H54 (cell line): ENCODE results near the gene ARID3B.
"Not testable (repeated sequence)": the region's sequence is repeated elsewhere in the genome, so short reads cannot be mapped to it uniquely, and the experiment has no call there.

Experiments used
- DNase-seq: peaks from one replicate; pipeline ENCODE4 v3.0.0; 2011; ENCODE audit warnings: low spot score, mixed read lengths; ENCODE audit not compliant: insufficient read length
- FAIRE-seq: peaks from 3 replicates; lab custom pipeline; 2011; peaks lifted over from hg19 to GRCh38; lab: Jason Lieb, UNC
- POLR2A ChIP-seq: IDR thresholded peaks from 2 replicates; pipeline ENCODE4 v1.6.1; 2011; ENCODE audit warnings: low read depth, mild to moderate bottlenecking, low read length

ARID3B gene

DNA sequence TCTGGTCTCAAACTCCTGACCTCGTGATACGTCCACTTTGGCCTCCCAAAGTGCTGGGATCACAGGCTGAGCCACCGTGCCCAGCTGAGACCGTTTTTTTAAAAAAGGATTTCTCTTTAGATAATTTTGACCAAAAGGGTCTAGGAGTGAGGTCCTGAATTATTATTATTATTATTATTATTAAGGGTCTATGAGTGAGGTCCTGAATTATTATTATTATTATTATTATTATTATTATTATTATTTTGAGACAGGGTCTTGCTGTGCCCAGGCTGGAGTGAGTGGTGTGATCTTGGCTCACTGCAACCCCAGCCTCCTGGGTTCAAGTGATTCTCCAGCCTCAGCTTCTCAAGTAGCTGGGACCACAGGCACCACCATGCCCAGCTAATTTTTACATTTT, 20.6 kb upstream of the ARID3B start:
- DNase-seq (no peak), FAIRE-seq (no peak)
- TF ChIP-seq POLR2A = no peak

DNA sequence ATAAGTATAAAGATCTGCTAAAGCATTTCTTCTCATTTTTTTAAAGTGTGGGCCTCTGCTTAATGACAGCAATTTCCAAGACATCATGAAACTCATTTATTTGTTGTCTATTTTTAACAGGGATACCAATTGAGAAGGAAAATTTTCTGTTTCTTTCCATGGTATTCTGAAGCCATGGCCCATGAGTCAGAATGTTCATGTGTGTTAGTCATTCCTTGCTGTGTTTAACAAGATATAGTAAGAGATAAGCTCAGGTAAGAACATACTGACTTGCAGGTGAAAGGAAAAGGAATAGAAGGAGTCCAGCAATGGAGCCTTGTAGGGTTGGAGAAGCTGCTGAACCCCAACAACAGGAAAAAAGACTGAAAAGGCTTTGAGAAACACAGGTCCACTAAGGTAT, 17.0 kb upstream of the ARID3B start:
- no peak for TF ChIP-seq POLR2A
- no peak for DNase-seq
- FAIRE-seq = no peak

DNA sequence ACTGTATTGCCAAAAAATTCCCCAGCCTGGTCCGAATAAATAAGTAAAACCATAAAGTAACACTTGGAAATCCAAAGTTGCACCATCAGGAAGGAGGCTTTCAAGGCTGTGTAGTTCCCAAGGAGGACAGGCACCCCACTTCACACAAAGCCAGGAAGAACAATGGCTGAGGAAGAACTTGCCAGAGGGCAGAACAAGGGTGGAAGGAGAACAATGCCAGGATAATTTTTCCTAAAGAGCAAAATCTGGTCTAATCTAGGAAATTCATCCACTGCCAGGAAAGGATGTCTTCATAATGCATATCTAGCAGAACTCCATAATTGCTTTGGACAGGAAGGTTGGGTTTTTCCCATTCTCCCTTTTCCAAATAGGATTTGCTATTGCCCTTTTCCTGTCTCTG, 15.7 kb upstream of the ARID3B start:
- no peak for FAIRE-seq
- TF ChIP-seq POLR2A = no peak
- DNase-seq = no peak

- DNase-seq (no peak), FAIRE-seq (no peak)
- TF ChIP-seq POLR2A = no peak
Observed at GRCh38 chr15:74525945-74526344, 15.1 kb upstream of the ARID3B start.

DNA sequence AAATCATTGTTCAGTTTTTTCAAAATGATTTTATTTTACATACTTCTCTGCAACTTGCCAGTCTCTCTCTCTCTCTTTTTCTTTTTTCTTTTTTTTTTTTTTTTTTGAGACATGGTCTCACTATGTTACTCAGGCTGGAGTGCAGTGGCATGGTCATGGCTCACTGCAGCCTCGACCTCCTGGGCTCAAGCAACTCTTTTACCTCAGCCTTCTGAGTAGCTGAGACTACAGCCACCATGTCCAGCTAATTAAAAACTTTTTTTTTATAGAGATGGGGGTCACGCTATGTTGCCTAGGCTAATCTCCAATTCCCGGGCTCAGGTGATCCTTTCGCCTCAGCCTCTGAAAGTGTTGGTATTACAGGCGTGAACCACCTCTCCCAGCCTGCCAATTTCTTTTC, 12.1 kb upstream of the ARID3B start:
- no peak for DNase-seq
- no peak for TF ChIP-seq POLR2A
- no peak for FAIRE-seq

DNA sequence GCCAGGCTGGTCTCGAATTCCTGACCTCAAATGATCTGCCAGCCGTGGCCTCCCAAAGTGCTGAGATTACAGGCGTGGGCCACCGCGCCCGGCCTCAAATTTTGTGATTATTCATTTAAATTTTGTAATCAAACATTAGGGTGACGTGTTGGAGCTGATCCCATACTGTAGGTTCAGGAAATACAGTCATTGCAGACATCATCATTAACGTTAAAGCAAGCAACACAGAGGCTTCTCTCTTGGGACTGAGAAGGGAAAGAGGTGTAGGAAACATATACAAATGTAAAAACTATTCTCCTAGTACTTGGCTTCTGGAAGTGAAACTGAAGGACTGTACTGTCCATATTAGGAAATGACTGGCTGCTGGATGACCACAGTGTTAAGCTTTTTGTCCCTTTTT, 11.1 kb upstream of the ARID3B start:
- no peak for TF ChIP-seq POLR2A
- no peak for DNase-seq
- no peak for FAIRE-seq

- FAIRE-seq = no peak
- DNase-seq = no peak
- no peak for TF ChIP-seq POLR2A
Observed at GRCh38 chr15:74530771-74531143, 10.3 kb upstream of the ARID3B start.

GRCh38 chr15:74531144-74531811, 9.7 kb upstream of the ARID3B start:
- no peak for DNase-seq

DNA sequence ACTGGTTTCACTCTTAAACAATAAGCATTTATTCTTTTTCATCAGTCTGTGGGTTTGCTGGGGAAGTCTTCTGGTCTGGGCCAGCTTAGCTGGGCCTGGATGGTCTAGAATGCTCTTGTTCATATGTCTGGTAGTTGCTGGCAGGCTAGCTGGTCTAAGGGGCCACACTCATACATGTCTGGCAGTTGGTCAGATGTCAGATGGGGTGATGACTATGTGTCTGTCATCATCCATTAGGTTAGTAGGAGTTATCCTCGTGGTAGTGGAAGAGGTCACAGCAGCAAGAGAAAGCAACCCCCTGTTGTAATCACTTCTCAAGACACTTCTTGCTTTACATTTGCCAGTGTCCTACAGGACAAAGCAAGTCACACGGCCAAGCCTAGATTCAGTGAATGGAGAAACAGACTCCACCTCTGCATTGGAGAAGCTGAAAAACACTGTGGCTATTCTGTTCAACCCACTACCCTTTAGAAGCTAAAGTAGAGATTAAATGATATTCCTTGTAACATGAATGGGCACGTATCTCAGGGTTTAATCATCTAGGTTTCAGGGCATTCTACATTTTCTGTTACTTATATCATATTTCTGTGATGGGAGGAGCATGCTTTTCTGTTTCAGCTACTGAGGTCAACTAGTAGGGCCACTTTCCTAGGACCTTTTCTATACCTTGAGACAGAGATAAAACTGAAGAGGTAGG, 5.5 kb upstream of the ARID3B start:
- no peak for TF ChIP-seq POLR2A
- no peak for DNase-seq
- FAIRE-seq = no peak

More at GRCh38 chr15:74531144-74531811, 9.7 kb upstream of the ARID3B start:
- FAIRE-seq = peak; percentile 68
- TF ChIP-seq POLR2A = no peak

DNA sequence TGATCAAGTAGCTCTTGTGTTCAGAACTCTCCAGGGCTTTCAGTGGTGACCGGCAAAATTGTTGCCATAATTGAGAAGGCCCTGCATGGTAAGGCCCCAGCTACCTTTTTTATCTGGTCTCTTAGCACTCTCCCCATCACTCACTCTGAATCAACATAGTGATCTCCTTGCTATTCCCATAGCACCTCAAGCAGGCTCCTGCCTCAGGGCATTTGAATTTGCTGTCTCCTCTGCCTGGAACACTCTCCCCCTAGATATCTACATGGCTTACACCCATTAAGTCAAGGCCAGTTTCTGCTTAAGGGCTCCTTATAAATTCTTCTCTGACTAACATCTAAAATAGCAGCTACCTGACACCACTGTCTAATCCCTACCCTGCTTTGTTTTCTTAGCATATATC, 3.3 kb upstream of the ARID3B start:
- TF ChIP-seq POLR2A = no peak
- DNase-seq = no peak
- no peak for FAIRE-seq

- FAIRE-seq, DNase-seq: not testable (repeated sequence)
Observed at GRCh38 chr15:74539521-74539920, 1.5 kb upstream of the ARID3B start.

DNA sequence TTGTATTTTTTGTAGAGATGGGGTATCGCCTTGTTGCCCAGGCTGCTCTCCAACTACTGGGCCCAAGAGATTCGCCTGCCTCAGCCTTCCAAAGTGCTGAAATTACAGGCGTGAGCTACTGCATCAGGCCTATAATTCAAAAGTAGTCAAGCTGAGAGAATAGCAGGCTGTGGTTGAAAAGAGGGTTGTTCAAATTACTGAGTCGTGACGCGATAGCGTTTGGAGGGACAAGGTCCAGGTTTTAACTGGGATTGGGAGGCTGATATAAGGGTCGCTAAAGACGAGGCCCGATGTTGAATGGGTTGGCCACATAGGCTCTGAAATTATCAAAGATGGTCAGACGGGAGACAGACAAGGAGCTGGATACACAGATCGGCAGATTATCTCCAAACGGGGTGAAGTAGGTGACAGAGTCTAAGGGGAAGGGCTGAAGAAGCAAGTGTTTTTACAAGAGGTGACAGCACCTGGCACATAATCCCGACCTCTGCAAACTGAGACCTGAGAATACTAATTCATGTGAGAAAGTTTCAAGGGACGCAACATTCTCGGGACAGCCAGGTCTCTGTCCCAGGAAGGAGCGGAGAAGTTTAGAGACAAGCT, 759 bp upstream of the ARID3B start:
- DNase-seq (no peak), FAIRE-seq (no peak)
- TF ChIP-seq POLR2A = no peak

- FAIRE-seq = no peak
- DNase-seq = no peak
Observed at GRCh38 chr15:74541494-74542165, 610 bp downstream of the ARID3B start.

More at GRCh38 chr15:74541494-74542165, 610 bp downstream of the ARID3B start:
- TF ChIP-seq POLR2A = no peak
